AG08396 (cell line): ENCODE results near the gene TEX264.
A peak's percentile ranks its signal among the peaks of the same experiment; 100 is the strongest.
"Not testable (repeated sequence)": the region's sequence is repeated elsewhere in the genome, so short reads cannot be mapped to it uniquely, and the experiment has no call there.

ENCODE experiments used
- DNase-seq: peaks from one replicate; pipeline ENCODE4 v3.0.0; 2012; ENCODE audit warnings: low spot score, mixed read lengths

TEX264 gene

DNA sequence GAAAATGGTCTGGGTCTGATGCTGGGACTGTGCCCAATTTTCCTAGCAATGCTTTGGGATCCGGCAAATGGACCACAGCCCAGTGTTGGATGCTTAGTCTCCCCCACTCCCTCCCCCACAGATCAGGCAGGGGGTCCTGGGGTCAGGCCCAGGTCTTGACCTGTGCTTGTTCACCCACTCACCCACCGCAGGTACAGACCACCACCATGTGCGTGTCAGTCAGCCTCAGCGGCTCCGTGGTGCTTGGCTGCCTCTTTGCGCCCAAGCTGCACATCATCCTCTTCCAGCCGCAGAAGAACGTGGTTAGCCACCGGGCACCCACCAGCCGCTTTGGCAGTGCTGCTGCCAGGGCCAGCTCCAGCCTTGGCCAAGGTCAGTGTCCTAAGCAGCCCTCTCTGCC, 46.4 kb downstream of the TEX264 start:
- no peak for DNase-seq

DNA sequence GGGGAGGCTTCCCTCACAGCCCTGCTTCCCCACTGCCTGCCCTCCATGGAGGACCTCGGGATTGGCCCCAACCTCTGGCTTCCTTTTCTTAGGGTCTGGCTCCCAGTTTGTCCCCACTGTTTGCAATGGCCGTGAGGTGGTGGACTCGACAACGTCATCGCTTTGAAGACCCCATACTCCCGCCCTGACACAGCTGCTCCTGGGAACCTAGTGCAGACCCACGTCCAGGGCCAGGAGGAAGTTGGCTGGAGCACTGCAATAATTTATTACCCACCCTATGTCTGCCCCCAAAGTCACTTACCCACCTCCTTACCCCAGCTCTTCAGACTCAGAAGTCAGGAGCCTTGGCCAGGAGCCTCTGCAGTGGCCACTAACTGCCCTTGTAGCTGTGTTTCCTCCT, 46.9 kb downstream of the TEX264 start:
- DNase-seq = peak; percentile 3

DNA sequence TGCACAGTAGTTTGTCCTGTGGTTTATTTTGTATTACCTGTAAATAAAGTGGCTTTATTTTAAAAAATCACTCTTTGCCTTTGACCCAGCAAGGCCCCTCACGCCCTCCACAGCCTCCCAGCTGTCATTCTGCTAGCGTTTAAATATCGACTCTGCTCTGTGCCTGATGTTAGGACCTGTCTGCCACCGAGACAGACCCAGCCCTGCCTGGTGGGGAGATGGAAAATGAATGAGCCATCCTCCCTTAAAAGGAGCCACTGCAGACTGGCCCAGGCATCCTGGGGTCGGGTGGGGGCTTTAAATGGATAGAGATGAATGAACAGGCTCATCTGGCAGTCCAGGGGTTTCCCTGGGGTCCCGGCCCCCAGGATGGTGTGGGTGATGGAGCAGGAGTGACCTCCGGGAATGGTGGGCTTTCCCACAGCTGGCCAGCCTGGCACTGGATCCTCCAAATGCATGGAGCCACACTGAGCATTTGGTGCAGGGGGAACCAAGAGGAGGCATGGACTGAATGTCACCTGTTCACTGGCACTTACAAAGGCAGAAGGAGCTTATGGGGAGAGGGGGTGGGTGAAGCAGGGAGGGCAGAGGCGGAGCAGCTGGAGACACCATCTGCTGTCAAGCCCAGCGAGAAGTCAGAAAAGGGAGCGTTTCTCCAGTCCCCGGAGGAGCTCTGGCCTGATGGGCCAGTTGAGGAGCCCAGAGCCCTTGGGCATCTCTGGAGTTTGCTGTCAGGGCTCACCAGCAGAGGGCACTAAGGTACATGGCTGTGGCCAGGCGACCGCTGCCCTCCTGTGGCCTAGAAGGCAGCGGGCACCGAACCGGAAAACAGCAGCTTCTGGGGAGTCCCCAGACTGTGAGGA, 47.7 kb downstream of the TEX264 start:
- DNase-seq = peak; percentile 77

DNA sequence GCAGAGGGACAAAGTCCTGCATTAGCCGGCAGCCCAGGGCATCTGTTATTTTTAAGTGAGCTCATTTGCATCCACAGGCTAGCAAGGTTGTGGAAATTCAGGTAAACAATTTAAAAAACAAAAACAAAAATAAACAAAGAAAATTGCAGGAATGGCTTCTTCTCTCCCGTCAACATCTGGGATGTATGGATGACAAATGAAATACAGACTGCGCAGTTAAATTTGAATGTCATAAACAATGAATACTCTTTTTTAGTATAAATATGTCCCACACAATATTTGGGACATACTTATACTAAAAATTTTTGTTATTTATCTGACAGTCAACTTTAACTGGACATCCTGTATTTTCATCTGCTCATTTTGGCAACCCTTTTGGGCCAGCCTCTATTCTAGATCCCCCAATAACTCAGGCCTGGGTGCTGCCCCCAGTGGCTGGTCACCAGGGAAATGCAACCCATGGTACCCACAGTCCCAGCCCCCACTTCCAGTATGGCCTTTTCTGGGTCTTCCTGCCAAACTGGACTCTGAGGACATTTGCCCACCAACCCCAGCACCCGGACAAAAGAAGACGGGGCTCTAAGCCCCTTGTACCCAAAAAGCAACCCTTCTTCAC, 48.5 kb downstream of the TEX264 start:
- DNase-seq = peak; percentile 4

DNA sequence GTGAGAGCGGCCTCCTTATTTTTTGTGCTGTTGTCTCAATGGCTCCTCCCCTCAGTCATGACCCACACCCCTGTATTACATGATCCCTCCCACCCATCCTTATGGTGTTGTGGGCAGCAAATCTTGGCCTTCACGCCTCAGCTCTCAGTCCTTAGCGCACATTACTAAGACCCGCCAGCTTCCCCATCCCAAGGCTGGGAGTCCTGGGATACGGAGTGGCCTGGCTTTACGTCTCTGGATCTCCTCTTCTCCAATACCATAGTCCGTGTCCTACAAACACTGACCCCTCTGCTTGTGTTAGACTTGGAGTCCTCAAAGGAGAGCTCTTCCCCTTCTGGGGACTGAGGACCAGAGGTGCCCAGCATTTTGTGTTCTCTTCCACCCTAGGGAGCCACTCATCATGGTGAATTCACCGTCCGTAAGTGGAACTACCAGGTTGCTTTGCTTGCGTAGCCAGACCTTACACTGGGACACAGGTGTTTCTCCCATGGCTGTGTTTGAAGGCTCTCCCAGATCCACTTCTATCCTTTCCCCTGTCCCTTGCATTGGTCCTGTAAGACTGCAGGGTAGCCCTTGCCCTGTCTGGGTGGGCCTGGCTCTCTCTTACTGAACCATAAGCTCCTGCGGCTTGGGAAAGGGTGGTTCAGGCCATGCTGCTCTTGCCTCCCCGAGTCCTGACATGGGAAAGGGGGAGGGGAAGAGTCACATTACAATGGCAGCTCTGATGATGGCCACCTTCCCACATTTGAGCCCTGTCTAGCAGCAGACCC, 49.4 kb downstream of the TEX264 start:
- no peak for DNase-seq

DNA sequence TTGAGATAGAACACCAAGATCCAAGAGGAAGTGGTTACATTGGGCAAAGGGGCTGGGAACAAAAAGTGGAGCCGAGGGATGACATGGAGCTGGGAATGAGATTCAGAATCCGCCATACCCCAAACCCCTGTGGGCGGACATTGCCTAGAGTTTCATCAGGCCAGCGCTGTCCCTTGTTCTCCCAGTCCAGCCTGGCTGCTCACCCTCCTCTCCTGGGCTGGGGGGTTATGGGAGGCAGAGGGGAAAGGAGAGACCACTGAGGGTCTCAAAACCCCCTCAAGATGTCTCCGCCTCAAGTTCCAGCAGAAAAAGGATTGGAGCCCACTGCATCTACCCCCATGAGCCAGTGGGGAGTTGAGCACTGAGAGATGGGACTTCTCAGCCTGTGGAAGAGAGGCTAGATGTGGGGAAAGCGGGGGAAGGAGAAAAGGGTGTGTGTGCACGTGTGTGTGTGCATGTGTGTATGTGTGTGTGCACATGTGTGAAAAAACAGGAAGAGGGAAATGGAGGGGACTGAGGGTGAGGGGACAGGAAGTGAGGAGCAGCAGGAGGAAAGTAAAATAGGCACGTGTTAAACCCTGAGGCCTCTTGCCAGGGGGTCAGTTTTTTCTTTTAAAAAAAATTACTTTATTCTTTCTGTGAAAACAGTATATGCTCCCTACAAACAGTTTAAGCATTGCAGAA, 50.2 kb downstream of the TEX264 start:
- DNase-seq = no peak

DNA sequence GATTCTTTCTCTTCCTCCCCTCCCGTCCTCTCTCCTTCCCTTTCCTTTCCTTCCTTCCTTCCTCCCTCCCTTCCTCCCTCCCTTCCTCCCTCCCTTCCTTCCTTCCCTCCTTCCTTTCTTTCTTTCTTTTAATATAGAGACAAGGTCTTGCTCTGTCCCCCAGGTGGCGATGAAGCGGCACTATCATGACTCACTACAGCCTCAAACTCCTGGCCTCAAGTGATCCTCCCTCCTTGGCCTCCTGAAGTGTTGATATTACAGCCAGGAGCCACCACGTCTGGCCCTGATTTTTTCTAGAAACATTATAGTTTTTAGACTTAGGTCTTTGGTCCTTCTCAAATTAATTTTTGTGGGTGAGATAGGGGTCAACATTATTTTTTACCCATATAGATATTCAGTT, 51.3 kb downstream of the TEX264 start:
- DNase-seq = no peak

DNA sequence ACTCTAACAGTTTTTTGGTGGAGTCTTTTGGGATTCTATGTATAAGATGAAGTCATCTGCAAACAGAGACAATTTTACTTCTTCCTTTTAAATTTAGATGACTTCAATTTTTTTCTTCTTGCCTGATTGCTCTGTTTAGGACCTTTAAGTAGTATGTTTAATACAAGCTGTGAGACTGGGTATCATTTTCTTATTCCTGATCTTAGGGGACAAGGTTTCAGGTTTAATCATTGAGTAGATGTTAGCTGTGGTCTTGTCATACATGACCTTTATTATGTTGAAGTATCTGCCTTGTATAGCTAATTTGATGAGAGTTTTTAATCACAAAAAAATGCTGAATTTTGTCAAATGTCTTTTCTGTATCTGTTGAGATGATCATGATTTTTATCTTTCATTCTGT, 56.4 kb downstream of the TEX264 start:
- no peak for DNase-seq

DNA sequence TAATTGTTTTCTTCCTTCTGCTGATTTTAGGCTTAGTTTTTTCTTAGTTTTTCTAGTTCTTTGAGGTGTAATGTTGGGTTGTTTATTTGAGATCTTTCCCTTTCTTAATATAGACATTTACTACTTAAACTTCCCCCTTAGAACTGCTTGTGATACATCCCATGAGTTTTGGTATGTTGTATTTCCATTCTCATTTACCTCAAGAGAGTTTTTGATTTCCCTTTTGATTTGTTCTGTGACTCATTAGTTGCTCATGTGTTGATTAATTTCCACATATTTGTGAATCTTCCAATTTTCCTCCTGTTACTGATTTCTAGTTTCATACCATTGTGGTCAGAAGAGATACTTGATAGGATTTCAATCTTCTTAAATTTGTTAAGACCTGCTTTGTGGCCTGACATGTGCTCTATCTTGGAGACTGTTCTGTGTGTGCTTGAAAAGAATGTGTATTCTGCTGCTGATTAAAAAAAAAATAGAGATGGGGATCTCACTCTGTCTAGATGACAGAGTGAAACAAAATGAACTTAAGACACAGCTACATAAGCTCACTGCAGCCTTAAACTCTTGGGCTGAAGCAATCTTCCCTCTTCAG, 58.1 kb downstream of the TEX264 start:
- DNase-seq = no peak

DNA sequence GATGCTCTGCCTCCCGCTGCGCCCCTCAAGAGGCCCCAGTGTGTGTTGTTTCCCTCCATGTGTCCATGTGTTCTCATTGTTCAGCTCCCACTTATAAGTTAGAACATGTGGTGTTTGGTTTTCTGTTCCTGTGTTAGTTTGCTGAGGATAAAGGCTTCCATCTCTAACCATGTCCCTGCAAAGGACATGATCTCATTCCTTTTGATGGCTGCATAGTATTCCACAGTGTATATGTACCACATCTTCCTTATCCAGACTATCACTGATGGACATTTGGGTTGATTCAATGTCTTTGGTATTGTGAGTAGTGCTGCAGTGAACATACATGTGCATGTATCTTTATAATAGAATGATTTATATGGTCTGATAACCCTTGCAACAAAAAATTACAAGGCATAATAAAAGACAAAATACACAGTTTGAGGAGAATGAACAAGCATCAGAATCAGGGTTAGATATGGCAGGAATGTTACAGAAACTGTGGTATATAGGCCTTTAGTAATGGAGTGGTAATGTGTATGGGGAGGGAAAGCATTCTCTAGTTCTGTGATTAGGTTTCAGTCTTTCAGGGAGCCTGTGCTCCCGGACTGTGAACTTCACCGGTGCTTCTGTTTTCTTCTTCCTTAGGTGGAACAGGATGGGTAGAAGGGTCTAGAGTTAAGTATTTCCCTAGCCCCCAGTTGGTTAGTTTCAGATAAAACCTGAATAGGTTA, 63.0 kb downstream of the TEX264 start:
- DNase-seq = no peak

DNA sequence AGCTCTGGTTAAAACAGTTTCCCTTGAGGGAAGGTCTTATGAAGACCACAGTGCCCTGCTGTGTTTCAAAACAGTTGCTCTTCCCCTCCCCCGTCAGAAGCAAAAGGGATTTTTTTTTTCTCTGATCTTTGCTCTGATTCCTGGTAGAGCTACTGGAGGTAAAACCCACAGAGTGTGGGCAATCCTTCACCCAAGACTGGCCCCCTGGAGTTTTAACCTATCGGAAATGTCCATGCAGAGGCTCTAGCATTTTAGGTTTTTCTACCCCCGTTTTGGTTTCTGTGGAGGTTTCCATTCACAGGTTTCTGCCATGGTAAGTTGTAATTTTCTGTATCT, 63.5 kb downstream of the TEX264 start:
- no peak for DNase-seq

DNA sequence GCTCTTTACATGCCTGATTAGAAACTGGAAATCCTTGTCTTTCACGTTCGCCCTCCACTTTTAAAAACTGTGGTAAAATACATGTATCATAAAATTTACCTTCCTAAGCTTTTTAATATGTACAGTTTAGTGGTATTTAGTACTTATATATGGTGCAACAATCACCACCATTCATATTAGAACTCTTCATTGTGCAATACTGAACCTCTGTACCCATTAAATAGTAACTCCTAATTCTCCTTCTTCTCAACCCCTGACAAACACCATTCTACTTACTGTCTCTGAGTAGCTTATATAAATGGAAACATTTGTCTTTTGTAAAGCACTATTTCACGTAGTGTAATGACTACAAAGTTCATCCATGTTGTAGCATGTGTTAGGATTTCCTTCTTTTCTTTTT, 64.0 kb downstream of the TEX264 start:
- DNase-seq = no peak

DNA sequence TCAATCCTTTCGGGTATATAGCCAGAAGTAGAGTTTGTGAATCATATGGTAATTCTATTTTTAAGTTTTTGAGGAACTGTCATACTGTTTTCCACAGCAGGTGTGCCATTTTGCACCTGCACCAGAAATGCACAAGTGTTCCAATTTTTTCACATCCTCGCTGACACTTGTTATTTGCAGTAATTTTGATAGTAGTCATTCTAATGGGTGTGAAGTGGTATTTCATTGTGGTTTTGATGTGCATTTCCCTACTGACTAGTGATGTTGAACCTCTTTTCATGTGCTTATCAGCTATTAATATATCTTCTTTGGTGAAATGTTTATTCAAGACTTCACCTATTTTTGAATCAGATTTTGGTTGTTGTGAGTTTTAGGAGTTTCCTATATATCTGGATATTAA, 64.9 kb downstream of the TEX264 start:
- DNase-seq = no peak

DNA sequence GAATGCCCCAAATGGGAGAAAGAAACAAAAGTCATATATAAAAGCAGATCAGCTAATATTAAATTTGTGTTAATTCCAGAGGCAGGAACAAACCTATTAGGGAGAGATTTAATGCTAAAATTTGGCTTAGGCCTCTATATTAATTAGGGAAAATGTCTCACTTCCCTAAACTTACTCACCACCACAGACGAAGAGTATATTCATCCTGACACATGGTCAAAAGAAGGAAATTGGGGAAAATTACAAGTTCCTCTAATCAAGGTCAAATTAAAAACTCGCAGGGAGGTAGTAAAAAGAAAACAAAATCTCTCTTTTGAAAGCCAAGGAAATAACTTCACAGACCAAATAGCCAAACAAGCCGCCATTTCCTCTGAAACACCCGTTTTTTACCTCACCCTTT, 68.1 kb downstream of the TEX264 start:
- no peak for DNase-seq

DNA sequence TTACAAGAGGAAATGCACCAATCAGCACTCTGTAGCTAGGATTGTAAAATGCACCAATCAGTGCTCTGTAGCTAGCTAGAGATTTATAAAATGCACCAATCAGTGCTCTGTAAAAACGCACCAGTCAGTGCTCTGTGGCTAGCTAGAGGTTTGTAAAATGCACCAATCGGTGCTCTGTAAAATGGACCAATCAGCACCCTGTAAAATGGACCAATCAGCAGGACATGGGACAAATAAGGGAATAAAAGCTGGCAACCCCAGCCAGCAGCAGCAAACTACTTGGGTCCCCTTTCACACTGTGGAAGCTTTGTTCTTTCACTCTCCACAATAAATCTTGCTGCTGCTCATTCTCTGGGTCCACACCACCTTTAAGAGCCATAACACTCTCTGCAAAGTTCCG, 71.3 kb downstream of the TEX264 start:
- DNase-seq = not testable (repeated sequence)

DNA sequence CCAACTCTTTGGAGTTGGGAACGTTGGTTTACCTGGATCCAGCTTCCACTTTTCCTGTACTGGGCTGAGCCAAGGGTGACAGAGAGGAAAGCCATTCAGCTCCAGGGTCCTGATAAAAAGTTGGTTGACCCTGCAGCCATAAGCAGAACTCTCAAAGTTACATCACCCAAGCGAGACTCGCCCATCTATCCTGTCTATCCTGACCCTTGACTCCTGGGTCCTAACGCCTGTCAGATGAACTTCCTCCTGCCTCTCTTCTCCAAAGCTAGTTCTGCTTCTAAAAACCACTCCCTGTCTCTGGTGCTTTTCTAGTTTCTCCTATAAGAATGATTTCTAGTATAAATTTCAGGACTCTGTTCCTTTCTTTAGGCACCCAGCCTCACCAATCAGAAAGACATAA, 71.9 kb downstream of the TEX264 start:
- not testable (repeated sequence) for DNase-seq

DNA sequence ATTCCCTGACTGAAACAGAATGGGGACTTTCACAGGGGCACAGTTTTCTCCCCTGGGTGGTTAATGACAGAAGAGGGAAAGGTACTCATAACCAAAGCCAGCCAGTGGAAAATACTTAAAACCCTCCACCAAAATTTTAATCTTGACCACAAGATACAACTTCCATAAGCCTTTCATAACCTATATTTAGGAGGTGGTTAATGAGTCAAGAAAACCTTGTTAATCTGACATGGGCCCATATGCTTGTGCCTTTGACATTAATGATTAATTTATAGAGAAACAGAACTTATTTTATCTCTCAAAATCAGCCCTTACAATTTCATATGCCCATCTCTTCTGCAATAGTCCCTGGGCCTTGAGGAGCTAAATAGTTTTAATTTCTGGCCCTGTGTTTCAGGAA, 76.8 kb downstream of the TEX264 start:
- DNase-seq = no peak

DNA sequence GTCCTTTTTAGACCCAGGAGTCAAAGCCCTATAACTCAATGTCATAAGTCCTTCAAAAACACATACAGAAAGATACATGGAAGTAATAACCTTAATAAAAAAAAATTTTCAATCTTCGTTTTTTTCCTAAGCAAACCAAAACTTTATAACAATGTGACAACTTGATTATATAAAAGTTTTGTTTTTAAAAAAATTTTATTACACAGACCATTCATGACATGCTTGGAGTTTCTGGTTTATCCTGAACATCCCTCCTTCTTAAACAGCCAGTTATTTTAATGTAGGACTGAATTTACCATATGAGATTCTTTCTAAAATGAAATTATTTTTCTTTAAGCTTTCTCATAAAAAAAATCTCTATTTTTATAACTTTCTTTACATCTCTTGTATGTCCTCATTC, 77.3 kb downstream of the TEX264 start:
- DNase-seq = no peak

DNA sequence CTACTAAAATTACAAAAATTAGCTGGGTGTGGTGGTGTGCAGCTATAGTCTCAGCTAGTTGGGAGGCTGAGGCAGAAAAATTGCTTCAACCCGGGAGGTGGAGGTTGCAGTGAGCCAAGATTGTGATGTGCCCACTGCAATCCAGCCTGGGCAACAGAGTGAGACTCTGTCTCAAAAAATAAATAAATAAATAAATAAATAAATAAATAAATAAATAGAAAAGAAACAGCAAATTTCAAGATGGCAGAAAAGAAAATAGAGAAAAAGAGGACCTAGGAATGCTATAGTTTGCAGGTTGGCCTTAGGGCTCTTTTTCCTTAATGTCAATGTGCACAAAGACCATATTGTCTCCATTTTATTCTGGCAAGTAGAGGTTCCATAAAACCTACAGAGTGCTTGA, 79.8 kb downstream of the TEX264 start:
- DNase-seq = no peak

DNA sequence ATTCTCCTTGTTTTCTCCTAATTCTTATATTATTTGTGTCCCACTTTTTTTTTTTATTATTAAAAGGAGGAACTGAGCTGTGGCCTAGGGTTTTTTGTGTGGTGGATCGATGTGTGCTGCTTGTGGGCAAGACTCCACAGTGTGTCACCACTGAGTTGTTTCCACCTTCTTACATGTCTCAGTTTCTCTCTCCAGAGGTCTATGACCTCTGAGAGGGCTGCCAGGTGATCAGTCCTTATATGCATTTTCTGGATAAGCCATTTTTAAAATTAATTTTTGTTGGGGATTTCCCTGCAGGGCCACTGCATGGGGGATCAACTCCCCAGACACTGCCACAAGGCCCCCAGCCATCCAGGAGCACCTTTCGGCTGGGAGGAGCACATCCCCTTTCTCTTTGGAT, 80.2 kb downstream of the TEX264 start:
- no peak for DNase-seq
